ENCODE data around the gene OR8I2. TPM values are rescaled to one million over a fixed set of nuclear protein-coding genes. Genes with fewer than 3 reads are reported as not detected.
"Not testable (repeated sequence)": the region's sequence is repeated elsewhere in the genome, so short reads cannot be mapped to it uniquely, and the experiment has no call there.

OR8I2 gene
- total RNA-seq (2021; fragmentation: NEBNext Ultra II Directional; extraction: Animal tissue kit (Norgen Biotek cat#: 25700)), result not detected
- long read RNA-seq, result 0 reads

DNA sequence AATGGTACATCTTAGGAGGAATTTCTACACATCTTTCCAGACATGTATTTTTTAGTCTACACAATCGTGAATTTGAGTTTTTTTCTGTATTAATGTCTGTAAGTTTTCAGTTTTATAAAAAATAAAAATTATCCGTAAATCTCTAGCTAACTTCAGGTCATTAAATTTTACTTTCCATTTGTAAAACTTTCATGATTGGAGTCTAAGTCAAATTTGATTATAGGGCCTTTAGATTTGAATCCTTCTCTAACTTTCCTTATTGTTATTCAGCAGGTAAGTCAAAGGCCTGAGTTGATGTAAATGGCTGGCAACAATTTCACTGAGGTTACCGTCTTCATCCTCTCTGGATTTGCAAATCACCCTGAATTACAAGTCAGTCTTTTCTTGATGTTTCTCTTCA, at the start of gene OR8I2:
TSS of gene OR8I2 (plus strand) at position 301 of the 400 bp plus-strand sequence. CDS start at position 301, 0 bp downstream.
- H3K27me3 Mint-ChIP-seq (ENCODE audit: insufficient read depth), result no peaks in the 10 kb centered on the region
- H3K4me1 Mint-ChIP-seq (ENCODE audit: low read depth), result no peaks in the 10 kb centered on the region
- TF ChIP-seq CTCF (IDR thresholded peaks at IDR 0.05), result no peak
- H3K36me3 Mint-ChIP-seq (ENCODE audit: low read depth), result no peaks in the 10 kb centered on the region
- DNase-seq, result no peak
- H3K27ac Mint-ChIP-seq, result no peak within 1 kb of the TSS
- H3K4me3 Mint-ChIP-seq, result no peak within 1 kb of the TSS
- H3K9me3 Mint-ChIP-seq, result peaks cover 10% of the 10 kb centered on the region

DNA sequence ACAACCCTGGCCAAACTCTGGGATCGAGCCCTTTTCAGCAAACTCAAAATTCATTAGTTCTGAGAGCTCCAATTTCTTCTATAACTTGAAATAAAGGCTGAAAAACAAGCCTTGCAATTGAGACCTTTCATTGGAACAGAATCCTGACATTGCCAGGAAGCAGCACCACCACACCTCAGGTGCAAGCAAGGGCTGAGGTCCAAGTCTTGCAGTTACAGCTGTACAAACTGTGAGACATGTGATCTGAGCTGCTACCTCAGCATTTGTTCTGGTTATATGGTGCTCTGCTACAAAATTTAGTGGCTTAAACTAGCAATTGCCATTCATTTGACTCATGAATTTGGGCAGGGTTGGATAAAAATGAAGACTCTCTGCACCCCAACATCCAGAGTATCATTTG, 47.6 kb upstream of the OR8I2 start:
- Mint-ChIP-seq H3K9me3 (peaks cover 25% of the 10 kb centered on the region), H3K4me1 (ENCODE audit: low read depth) (no peaks in the 10 kb centered on the region), H3K27ac (no peak overlapping the region), H3K36me3 (ENCODE audit: low read depth) (no peaks in the 10 kb centered on the region), H3K4me3 (no peak overlapping the region), H3K27me3 (ENCODE audit: insufficient read depth) (no peaks in the 10 kb centered on the region)
- no peak for TF ChIP-seq CTCF (IDR thresholded peaks at IDR 0.05)
- no peak for DNase-seq

GRCh38 chr11:56048480-56048879, 44.6 kb upstream of the OR8I2 start:
- H3K27me3 Mint-ChIP-seq (ENCODE audit: insufficient read depth), result no peaks in the 10 kb centered on the region
- no peaks in the 10 kb centered on the region for H3K36me3 Mint-ChIP-seq (ENCODE audit: low read depth)
- no peak for DNase-seq
- H3K27ac Mint-ChIP-seq, result no peak overlapping the region
- peaks cover 19% of the 10 kb centered on the region for H3K9me3 Mint-ChIP-seq
- TF ChIP-seq CTCF (IDR thresholded peaks at IDR 0.05), result no peak
- no peak overlapping the region for H3K4me3 Mint-ChIP-seq
- no peaks in the 10 kb centered on the region for H3K4me1 Mint-ChIP-seq (ENCODE audit: low read depth)

- no peak for TF ChIP-seq CTCF (IDR thresholded peaks at IDR 0.05)
- no peaks in the 10 kb centered on the region for H3K4me1 Mint-ChIP-seq (ENCODE audit: low read depth)
- H3K4me3 Mint-ChIP-seq, result no peak overlapping the region
- H3K9me3 Mint-ChIP-seq, result peaks cover 16% of the 10 kb centered on the region
- DNase-seq, result no peak
- no peaks in the 10 kb centered on the region for H3K36me3 Mint-ChIP-seq (ENCODE audit: low read depth)
- no peaks in the 10 kb centered on the region for H3K27me3 Mint-ChIP-seq (ENCODE audit: insufficient read depth)
- no peak overlapping the region for H3K27ac Mint-ChIP-seq
Observed at GRCh38 chr11:56049487-56049886, 43.6 kb upstream of the OR8I2 start.

GRCh38 chr11:56056366-56056765, 36.7 kb upstream of the OR8I2 start:
- not testable (repeated sequence) for H3K36me3 Mint-ChIP-seq (ENCODE audit: low read depth); H3K4me3 Mint-ChIP-seq; H3K4me1 Mint-ChIP-seq (ENCODE audit: low read depth); H3K27me3 Mint-ChIP-seq (ENCODE audit: insufficient read depth); DNase-seq; H3K27ac Mint-ChIP-seq
- peaks cover 41% of the 10 kb centered on the region for H3K9me3 Mint-ChIP-seq

- not testable (repeated sequence) for H3K4me3 Mint-ChIP-seq; H3K36me3 Mint-ChIP-seq (ENCODE audit: low read depth); H3K27me3 Mint-ChIP-seq (ENCODE audit: insufficient read depth); H3K27ac Mint-ChIP-seq; H3K4me1 Mint-ChIP-seq (ENCODE audit: low read depth); DNase-seq
- peaks cover 35% of the 10 kb centered on the region for H3K9me3 Mint-ChIP-seq
Observed at GRCh38 chr11:56057661-56058237, 35.4 kb upstream of the OR8I2 start.

DNA sequence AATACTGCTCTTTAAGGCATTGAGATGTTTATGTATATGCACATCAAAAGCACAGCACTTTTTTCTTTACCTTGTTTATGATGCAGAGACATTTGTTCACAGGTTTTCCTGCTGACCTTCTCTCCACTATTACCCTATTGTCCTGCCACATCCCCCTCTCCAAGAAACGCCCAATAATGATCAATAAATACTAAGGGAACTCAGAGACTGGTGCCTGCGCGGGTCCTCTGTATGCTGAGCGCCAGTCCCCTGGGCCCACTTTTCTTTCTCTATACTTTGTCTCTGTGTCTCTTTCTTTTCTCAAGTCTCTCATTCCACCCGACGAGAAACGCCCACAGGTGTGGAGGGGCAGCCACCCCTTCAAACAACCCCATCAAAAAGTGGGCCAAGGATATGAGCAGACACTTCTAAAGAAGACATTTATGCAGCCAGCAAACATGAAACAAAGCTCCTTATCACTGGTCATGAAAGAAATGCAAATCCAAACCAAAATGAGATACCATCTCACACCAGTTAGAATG, 34.8 kb upstream of the OR8I2 start:
- H3K27me3 Mint-ChIP-seq (ENCODE audit: insufficient read depth); H3K27ac Mint-ChIP-seq; H3K4me3 Mint-ChIP-seq; H3K36me3 Mint-ChIP-seq (ENCODE audit: low read depth); H3K4me1 Mint-ChIP-seq (ENCODE audit: low read depth); DNase-seq: not testable (repeated sequence)
- H3K9me3 Mint-ChIP-seq, result peaks cover 34% of the 10 kb centered on the region
